ENCODE measurements around the gene RAF1. TPM values are rescaled to one million over a fixed set of nuclear protein-coding genes. Genes with fewer than 3 reads are reported as not detected.

Gene RAF1
- total RNA-seq, 1 experiment from 2014 or later, result 130 TPM

- peaks cover 59% of the 10 kb centered on the region for H3K36me3 ChIP-seq (ENCODE audit: insufficient read depth, low read length, poor library complexity, severe bottlenecking)
- H3K27me3 ChIP-seq (replicated peaks; ENCODE audit: insufficient read depth, low read depth, low read length, poor library complexity), result no peaks in the 10 kb centered on the region
- no peaks in the 10 kb centered on the region for H3K9me3 ChIP-seq (ENCODE audit: low read depth, low read length, poor library complexity, severe bottlenecking)
- no peaks in the 10 kb centered on the region for H3K4me1 ChIP-seq (ENCODE audit: insufficient read depth, low read length, poor library complexity, severe bottlenecking)
- BruUV-seq (replicated peaks), result no TSS peak
- no peak overlapping the region for H3K4me3 ChIP-seq (ENCODE audit: low read depth, low read length, poor library complexity, severe bottlenecking)
- intact Hi-C loops (cut with micrococcal nuclease; ENCODE audit: unreplicated experiment), result no loop called here
- TF ChIP-seq EZH2 (IDR thresholded peaks at IDR 0.05; ENCODE audit: borderline replicate concordance, low read depth, low read length, poor library complexity, severe bottlenecking), result no peak
- TF ChIP-seq, protein P1, sequence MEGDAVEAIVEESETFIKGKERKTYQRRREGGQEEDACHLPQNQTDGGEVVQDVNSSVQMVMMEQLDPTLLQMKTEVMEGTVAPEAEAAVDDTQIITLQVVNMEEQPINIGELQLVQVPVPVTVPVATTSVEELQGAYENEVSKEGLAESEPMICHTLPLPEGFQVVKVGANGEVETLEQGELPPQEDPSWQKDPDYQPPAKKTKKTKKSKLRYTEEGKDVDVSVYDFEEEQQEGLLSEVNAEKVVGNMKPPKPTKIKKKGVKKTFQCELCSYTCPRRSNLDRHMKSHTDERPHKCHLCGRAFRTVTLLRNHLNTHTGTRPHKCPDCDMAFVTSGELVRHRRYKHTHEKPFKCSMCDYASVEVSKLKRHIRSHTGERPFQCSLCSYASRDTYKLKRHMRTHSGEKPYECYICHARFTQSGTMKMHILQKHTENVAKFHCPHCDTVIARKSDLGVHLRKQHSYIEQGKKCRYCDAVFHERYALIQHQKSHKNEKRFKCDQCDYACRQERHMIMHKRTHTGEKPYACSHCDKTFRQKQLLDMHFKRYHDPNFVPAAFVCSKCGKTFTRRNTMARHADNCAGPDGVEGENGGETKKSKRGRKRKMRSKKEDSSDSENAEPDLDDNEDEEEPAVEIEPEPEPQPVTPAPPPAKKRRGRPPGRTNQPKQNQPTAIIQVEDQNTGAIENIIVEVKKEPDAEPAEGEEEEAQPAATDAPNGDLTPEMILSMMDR (conservative IDR thresholded peaks at IDR 0.05; ENCODE audit: low read depth, low read length), result no peak
- no peak overlapping the region for H3K27ac ChIP-seq (ENCODE audit: low read depth, low read length, poor library complexity, severe bottlenecking)
- POLR2A ChIA-PET (ENCODE audit: low non-redundant PET), result no interaction called here
- DNase-seq (ENCODE audit: low spot score), result no peak
- CTCF ChIA-PET, result no interaction called here
These were observed 91.9 kb downstream of the RAF1 start for GRCh38 chr3:12571986-12572385.

DNA sequence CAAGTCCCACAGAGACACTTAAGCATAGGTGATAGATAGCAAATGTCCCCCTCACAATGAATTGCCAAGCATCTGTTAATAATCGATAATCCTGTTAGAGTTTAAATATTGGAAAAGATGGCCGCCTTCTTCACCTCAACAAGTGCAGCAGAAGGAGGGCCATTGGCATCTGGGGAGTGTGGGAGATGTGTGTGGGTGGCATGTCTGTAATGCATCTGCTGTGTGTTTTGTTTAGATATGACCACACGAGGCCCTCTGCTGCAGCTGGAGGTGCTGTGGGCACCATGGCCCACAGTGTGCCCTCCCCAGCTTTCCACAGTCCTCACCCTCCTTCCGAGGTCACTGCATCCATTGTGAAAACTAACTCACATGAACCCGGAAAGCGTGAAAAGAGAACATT, 94.1 kb downstream of the RAF1 start:
- peaks cover 50% of the 10 kb centered on the region for H3K36me3 ChIP-seq (ENCODE audit: insufficient read depth, low read length, poor library complexity, severe bottlenecking)
- ChIA-PET POLR2A (ENCODE audit: low non-redundant PET) (no interaction called here), CTCF (no interaction called here)
- no peak overlapping the region for H3K4me3 ChIP-seq (ENCODE audit: low read depth, low read length, poor library complexity, severe bottlenecking)
- no peak overlapping the region for H3K27ac ChIP-seq (ENCODE audit: low read depth, low read length, poor library complexity, severe bottlenecking)
- DNase-seq (ENCODE audit: low spot score), result no peak
- no peaks in the 10 kb centered on the region for H3K27me3 ChIP-seq (replicated peaks; ENCODE audit: insufficient read depth, low read depth, low read length, poor library complexity)
- no TSS peak for BruUV-seq (replicated peaks)
- intact Hi-C loops (cut with micrococcal nuclease; ENCODE audit: unreplicated experiment), result no loop called here
- peaks cover 7% of the 10 kb centered on the region for H3K9me3 ChIP-seq (ENCODE audit: low read depth, low read length, poor library complexity, severe bottlenecking)
- TF ChIP-seq, protein P1 (conservative IDR thresholded peaks at IDR 0.05; ENCODE audit: low read depth, low read length), result no peak
- TF ChIP-seq EZH2 (IDR thresholded peaks at IDR 0.05; ENCODE audit: borderline replicate concordance, low read depth, low read length, poor library complexity, severe bottlenecking), result no peak
- H3K4me1 ChIP-seq (ENCODE audit: insufficient read depth, low read length, poor library complexity, severe bottlenecking), result no peaks in the 10 kb centered on the region

DNA sequence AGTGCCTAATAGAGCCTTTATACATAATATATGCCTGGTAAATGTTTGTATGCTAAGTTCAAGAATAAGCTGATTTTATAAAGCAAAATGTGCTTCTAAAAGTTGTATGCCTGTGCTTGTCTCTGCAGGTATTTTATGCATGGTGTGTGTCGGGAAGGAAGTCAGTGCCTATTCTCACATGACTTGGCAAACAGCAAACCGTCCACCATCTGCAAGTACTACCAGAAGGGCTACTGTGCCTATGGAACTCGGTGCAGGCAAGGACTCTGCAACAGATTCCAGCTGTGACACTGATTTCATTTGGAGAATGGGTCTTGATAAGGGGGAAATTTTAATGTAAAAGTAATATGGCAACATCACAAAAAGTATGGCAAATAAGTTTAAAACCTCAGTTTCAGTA, 95.2 kb downstream of the RAF1 start:
- no peak overlapping the region for H3K27ac ChIP-seq (ENCODE audit: low read depth, low read length, poor library complexity, severe bottlenecking)
- CTCF ChIA-PET, result no interaction called here
- no peak for DNase-seq (ENCODE audit: low spot score)
- H3K4me3 ChIP-seq (ENCODE audit: low read depth, low read length, poor library complexity, severe bottlenecking), result no peak overlapping the region
- POLR2A ChIA-PET (ENCODE audit: low non-redundant PET), result no interaction called here
- H3K27me3 ChIP-seq (replicated peaks; ENCODE audit: insufficient read depth, low read depth, low read length, poor library complexity), result no peaks in the 10 kb centered on the region
- TF ChIP-seq, protein P1 (conservative IDR thresholded peaks at IDR 0.05; ENCODE audit: low read depth, low read length), result no peak
- no peak for TF ChIP-seq EZH2 (IDR thresholded peaks at IDR 0.05; ENCODE audit: borderline replicate concordance, low read depth, low read length, poor library complexity, severe bottlenecking)
- peaks cover 7% of the 10 kb centered on the region for H3K9me3 ChIP-seq (ENCODE audit: low read depth, low read length, poor library complexity, severe bottlenecking)
- no TSS peak for BruUV-seq (replicated peaks)
- intact Hi-C loops (cut with micrococcal nuclease; ENCODE audit: unreplicated experiment), result no loop called here
- peaks cover 39% of the 10 kb centered on the region for H3K36me3 ChIP-seq (ENCODE audit: insufficient read depth, low read length, poor library complexity, severe bottlenecking)
- no peaks in the 10 kb centered on the region for H3K4me1 ChIP-seq (ENCODE audit: insufficient read depth, low read length, poor library complexity, severe bottlenecking)

Measured in A673 (cell line).